ENCODE results near the gene HOXC4. TPM values are rescaled to one million over a fixed set of nuclear protein-coding genes. Genes with fewer than 3 reads are reported as not detected.
A peak's percentile ranks its signal among the peaks of the same experiment; 100 is the strongest.

The HOXC4 gene
- total RNA-seq, 1 experiment from 2014 or later: 6.3 TPM

- Histone ChIP-seq H3K4me3 (no peak overlapping the region), H3K27me3 (no peaks in the 10 kb centered on the region), H3K9me3 (replicated peaks) (no peaks in the 10 kb centered on the region), H3K4me1 (peaks cover 7% of the 10 kb centered on the region), H3K27ac (no peak overlapping the region), H3K36me3 (no peaks in the 10 kb centered on the region)
- no peak for DNase-seq
These were observed 22.7 kb upstream of the HOXC4 start for GRCh38 chr12:54030889-54031471.

GRCh38 chr12:54031480-54031879 lies 22.2 kb upstream of the HOXC4 start:
- no peaks in the 10 kb centered on the region for H3K9me3 ChIP-seq (replicated peaks)
- H3K27ac ChIP-seq: no peak overlapping the region
- H3K27me3 ChIP-seq: no peaks in the 10 kb centered on the region
- H3K4me1 ChIP-seq: peaks cover 2% of the 10 kb centered on the region
- no peaks in the 10 kb centered on the region for H3K36me3 ChIP-seq
- no peak overlapping the region for H3K4me3 ChIP-seq
- no peak for DNase-seq

- peaks cover 6% of the 10 kb centered on the region for H3K4me1 ChIP-seq
These were observed 21.5 kb upstream of the HOXC4 start for GRCh38 chr12:54032086-54032619.

GRCh38 chr12:54032627-54033100 lies 21.0 kb upstream of the HOXC4 start, which contains the start of gene HOXC5:
TSS of gene HOXC5 (plus strand) at chr12:54033050. CDS start at chr12:54033123, 73 bp downstream.
- peak; percentile 58 to 84 for DNase-seq

More at GRCh38 chr12:54032086-54032619, 21.5 kb upstream of the HOXC4 start:
- no peak overlapping the region for H3K4me3 ChIP-seq
- H3K27ac ChIP-seq: no peak overlapping the region
- H3K36me3 ChIP-seq: no peaks in the 10 kb centered on the region
- DNase-seq: no peak
- H3K9me3 ChIP-seq (replicated peaks): no peaks in the 10 kb centered on the region
- H3K27me3 ChIP-seq: no peaks in the 10 kb centered on the region

GRCh38 chr12:54033106-54033979 lies 20.3 kb upstream of the HOXC4 start:
- Histone ChIP-seq H3K27ac (no peak overlapping the region), H3K27me3 (no peaks in the 10 kb centered on the region), H3K4me1 (peaks cover 13% of the 10 kb centered on the region), H3K4me3 (peak overlapping the region; percentile 25; the same call in 1 of the 2 replicates), H3K36me3 (no peaks in the 10 kb centered on the region), H3K9me3 (replicated peaks) (no peaks in the 10 kb centered on the region)
- no peak for DNase-seq

More at GRCh38 chr12:54032627-54033100, 21.0 kb upstream of the HOXC4 start, which contains the start of gene HOXC5:
- no peaks in the 10 kb centered on the region for H3K36me3 ChIP-seq
- peak within 1 kb of the TSS; percentile 25; the same call in 1 of the 2 replicates for H3K4me3 ChIP-seq
- H3K27me3 ChIP-seq: no peaks in the 10 kb centered on the region
- H3K27ac ChIP-seq: no peak within 1 kb of the TSS
- no peaks in the 10 kb centered on the region for H3K9me3 ChIP-seq (replicated peaks)
- peaks cover 8% of the 10 kb centered on the region for H3K4me1 ChIP-seq

GRCh38 chr12:54033980-54034784 lies 19.5 kb upstream of the HOXC4 start:
- Histone ChIP-seq H3K9me3 (replicated peaks) (no peaks in the 10 kb centered on the region), H3K27me3 (no peaks in the 10 kb centered on the region), H3K4me3 (0 out of 2 replicates have a peak overlapping the region, but pooled peaks have one; percentile 25), H3K4me1 (peaks cover 17% of the 10 kb centered on the region), H3K36me3 (no peaks in the 10 kb centered on the region), H3K27ac (no peak overlapping the region)
- no peak for DNase-seq

GRCh38 chr12:54034785-54035310 lies 18.8 kb upstream of the HOXC4 start:
- no peaks in the 10 kb centered on the region for H3K27me3 ChIP-seq
- H3K9me3 ChIP-seq (replicated peaks): no peaks in the 10 kb centered on the region
- peaks cover 17% of the 10 kb centered on the region for H3K4me1 ChIP-seq
- H3K27ac ChIP-seq: no peak overlapping the region
- no peak overlapping the region for H3K4me3 ChIP-seq
- no peaks in the 10 kb centered on the region for H3K36me3 ChIP-seq
- no peak for DNase-seq

- Histone ChIP-seq H3K27ac (no peak overlapping the region), H3K4me1 (peaks cover 21% of the 10 kb centered on the region), H3K9me3 (replicated peaks) (no peaks in the 10 kb centered on the region), H3K27me3 (no peaks in the 10 kb centered on the region), H3K36me3 (no peaks in the 10 kb centered on the region), H3K4me3 (no peak overlapping the region)
- no peak for DNase-seq
These were observed 17.9 kb upstream of the HOXC4 start for GRCh38 chr12:54035568-54036264.

GRCh38 chr12:54036620-54037359 lies 16.8 kb upstream of the HOXC4 start:
- peak; percentile 62 to 71 for DNase-seq
- H3K4me1 ChIP-seq: peaks cover 31% of the 10 kb centered on the region
- H3K27me3 ChIP-seq: no peaks in the 10 kb centered on the region
- no peaks in the 10 kb centered on the region for H3K36me3 ChIP-seq
- H3K9me3 ChIP-seq (replicated peaks): no peaks in the 10 kb centered on the region
- no peak overlapping the region for H3K27ac ChIP-seq
- peak overlapping the region; percentile 54 for H3K4me3 ChIP-seq

- peaks cover 31% of the 10 kb centered on the region for H3K4me1 ChIP-seq
- DNase-seq: peak; percentile 63 to 71
- peak overlapping the region; percentile 55 for H3K27ac ChIP-seq
- no peaks in the 10 kb centered on the region for H3K9me3 ChIP-seq (replicated peaks)
- H3K27me3 ChIP-seq: no peaks in the 10 kb centered on the region
- H3K4me3 ChIP-seq: peak overlapping the region; percentile 54
- no peaks in the 10 kb centered on the region for H3K36me3 ChIP-seq
These were observed 16.0 kb upstream of the HOXC4 start for GRCh38 chr12:54037360-54038283.

GRCh38 chr12:54038284-54038870 lies 15.3 kb upstream of the HOXC4 start:
- Histone ChIP-seq H3K36me3 (no peaks in the 10 kb centered on the region), H3K27ac (peak overlapping the region; percentile 55), H3K9me3 (replicated peaks) (no peaks in the 10 kb centered on the region), H3K27me3 (no peaks in the 10 kb centered on the region), H3K4me3 (peak overlapping the region; percentile 54), H3K4me1 (peaks cover 36% of the 10 kb centered on the region)
- peak in 1 of 2 experiments; percentile 48 for DNase-seq

GRCh38 chr12:54038871-54039414 lies 14.7 kb upstream of the HOXC4 start:
- H3K4me1 ChIP-seq: peaks cover 41% of the 10 kb centered on the region
- H3K36me3 ChIP-seq: no peaks in the 10 kb centered on the region
- DNase-seq: peak in 1 of 2 experiments; percentile 32
- H3K27ac ChIP-seq: no peak overlapping the region
- H3K27me3 ChIP-seq: no peaks in the 10 kb centered on the region
- H3K9me3 ChIP-seq (replicated peaks): no peaks in the 10 kb centered on the region
- H3K4me3 ChIP-seq: peak overlapping the region; percentile 54

Measured in SJCRH30 (cell line).